Activated naive CD8-positive, alpha-beta T cell treated with anti-CD3 and anti-CD28 coated beads, Interleukin-2, amount 50 U/mL, for 24 hours (primary cell): Measurements from ENCODE around the gene NIM1K.
A peak's percentile ranks its signal among the peaks of the same experiment; 100 is the strongest.
"Not testable (repeated sequence)": the region's sequence is repeated elsewhere in the genome, so short reads cannot be mapped to it uniquely, and the experiment has no call there.

Experiments used
- ATAC-seq: fragments of 150-1000 bp; cut with Tn5 transposase; one replicate; pipeline ENCODE4 v1.10.0; 2021
- DNase-seq: peaks from one replicate; pipeline ENCODE4 v3.0.0; 2021
- H3K27ac Mint-ChIP-seq: one replicate; pipeline ENCODE4 v1.8.0; 2021; ENCODE audit warnings: mild to moderate bottlenecking, mixed read lengths
- H3K27me3 Mint-ChIP-seq: one replicate; pipeline ENCODE4 v1.8.0; 2021; ENCODE audit warnings: mixed read lengths
- H3K36me3 Mint-ChIP-seq: one replicate; pipeline ENCODE4 v1.8.0; 2021; ENCODE audit warnings: low read depth, mixed read lengths
- H3K4me1 Mint-ChIP-seq: one replicate; pipeline ENCODE4 v1.8.0; 2021; ENCODE audit warnings: mixed read lengths
- H3K4me3 Mint-ChIP-seq: one replicate; pipeline ENCODE4 v1.8.0; 2021; ENCODE audit warnings: mild to moderate bottlenecking, moderate library complexity, mixed read lengths
- H3K9me3 Mint-ChIP-seq: one replicate; pipeline ENCODE4 v1.8.0; 2021; ENCODE audit warnings: mixed read lengths

Gene NIM1K

GRCh38 chr5:43230707-43231106 is 38.7 kb downstream of the NIM1K start:
- no peaks in the 10 kb centered on the region for H3K27me3 Mint-ChIP-seq
- DNase-seq, result no peak
- no peak overlapping the region for H3K4me3 Mint-ChIP-seq
- H3K27ac Mint-ChIP-seq, result no peak overlapping the region
- no peaks in the 10 kb centered on the region for H3K9me3 Mint-ChIP-seq
- H3K4me1 Mint-ChIP-seq, result no peaks in the 10 kb centered on the region
- no peak for ATAC-seq
- H3K36me3 Mint-ChIP-seq, result no peaks in the 10 kb centered on the region

- DNase-seq, result peak; percentile 24
- peak; percentile 57 for ATAC-seq
- H3K4me3 Mint-ChIP-seq, result no peak overlapping the region
- H3K4me1 Mint-ChIP-seq, result no peaks in the 10 kb centered on the region
- H3K27ac Mint-ChIP-seq, result no peak overlapping the region
- H3K36me3 Mint-ChIP-seq, result no peaks in the 10 kb centered on the region
- no peaks in the 10 kb centered on the region for H3K9me3 Mint-ChIP-seq
- no peaks in the 10 kb centered on the region for H3K27me3 Mint-ChIP-seq
These were observed 40.0 kb downstream of the NIM1K start for GRCh38 chr5:43231977-43232376.

- Mint-ChIP-seq H3K27ac (no peak overlapping the region), H3K9me3 (no peaks in the 10 kb centered on the region), H3K4me3 (no peak overlapping the region), H3K4me1 (no peaks in the 10 kb centered on the region), H3K36me3 (no peaks in the 10 kb centered on the region), H3K27me3 (no peaks in the 10 kb centered on the region)
- DNase-seq, result no peak
- ATAC-seq, result no peak
These were observed 41.2 kb downstream of the NIM1K start for GRCh38 chr5:43232943-43233833.

- no peak overlapping the region for H3K4me3 Mint-ChIP-seq
- no peaks in the 10 kb centered on the region for H3K36me3 Mint-ChIP-seq
- DNase-seq, result no peak
- H3K9me3 Mint-ChIP-seq, result no peaks in the 10 kb centered on the region
- no peak overlapping the region for H3K27ac Mint-ChIP-seq
- no peaks in the 10 kb centered on the region for H3K27me3 Mint-ChIP-seq
- ATAC-seq, result no peak
- no peaks in the 10 kb centered on the region for H3K4me1 Mint-ChIP-seq
These were observed 41.9 kb downstream of the NIM1K start for GRCh38 chr5:43233946-43234345.

GRCh38 chr5:43236653-43237355 is 44.8 kb downstream of the NIM1K start:
- H3K36me3 Mint-ChIP-seq, result no peaks in the 10 kb centered on the region
- H3K4me3 Mint-ChIP-seq, result no peak overlapping the region
- ATAC-seq (no peak), DNase-seq (no peak)
- H3K9me3 Mint-ChIP-seq, result no peaks in the 10 kb centered on the region
- H3K4me1 Mint-ChIP-seq, result no peaks in the 10 kb centered on the region
- no peak overlapping the region for H3K27ac Mint-ChIP-seq
- no peaks in the 10 kb centered on the region for H3K27me3 Mint-ChIP-seq

- no peak for ATAC-seq
- no peak overlapping the region for H3K27ac Mint-ChIP-seq
- H3K4me3 Mint-ChIP-seq, result no peak overlapping the region
- H3K9me3 Mint-ChIP-seq, result no peaks in the 10 kb centered on the region
- DNase-seq, result no peak
- no peaks in the 10 kb centered on the region for H3K36me3 Mint-ChIP-seq
- peaks cover 7% of the 10 kb centered on the region for H3K27me3 Mint-ChIP-seq
- no peaks in the 10 kb centered on the region for H3K4me1 Mint-ChIP-seq
These were observed 50.2 kb downstream of the NIM1K start for GRCh38 chr5:43242196-43242595.

GRCh38 chr5:43243270-43243669 is 51.2 kb downstream of the NIM1K start:
- peaks cover 7% of the 10 kb centered on the region for H3K27me3 Mint-ChIP-seq
- H3K4me1 Mint-ChIP-seq, result no peaks in the 10 kb centered on the region
- no peaks in the 10 kb centered on the region for H3K36me3 Mint-ChIP-seq
- H3K4me3 Mint-ChIP-seq, result no peak overlapping the region
- H3K27ac Mint-ChIP-seq, result no peak overlapping the region
- DNase-seq, result no peak
- no peaks in the 10 kb centered on the region for H3K9me3 Mint-ChIP-seq
- no peak for ATAC-seq

- H3K27me3 Mint-ChIP-seq, result peaks cover 10% of the 10 kb centered on the region
- no peaks in the 10 kb centered on the region for H3K9me3 Mint-ChIP-seq
- H3K27ac Mint-ChIP-seq, result no peak overlapping the region
- ATAC-seq, result no peak
- no peaks in the 10 kb centered on the region for H3K36me3 Mint-ChIP-seq
- no peak for DNase-seq
- H3K4me1 Mint-ChIP-seq, result no peaks in the 10 kb centered on the region
- no peak overlapping the region for H3K4me3 Mint-ChIP-seq
These were observed 53.0 kb downstream of the NIM1K start for GRCh38 chr5:43244823-43245565.

- Mint-ChIP-seq H3K4me1 (no peaks in the 10 kb centered on the region), H3K36me3 (no peaks in the 10 kb centered on the region), H3K9me3 (no peaks in the 10 kb centered on the region), H3K27ac (no peak overlapping the region), H3K27me3 (peaks cover 10% of the 10 kb centered on the region), H3K4me3 (no peak overlapping the region)
- DNase-seq (no peak), ATAC-seq (no peak)
These were observed 53.8 kb downstream of the NIM1K start for GRCh38 chr5:43245724-43246385.

GRCh38 chr5:43251754-43252153 is 59.7 kb downstream of the NIM1K start:
- peaks cover 13% of the 10 kb centered on the region for H3K27me3 Mint-ChIP-seq
- ATAC-seq (no peak), DNase-seq (no peak)
- H3K27ac Mint-ChIP-seq, result no peak overlapping the region
- H3K4me1 Mint-ChIP-seq, result no peaks in the 10 kb centered on the region
- H3K4me3 Mint-ChIP-seq, result no peak overlapping the region
- H3K36me3 Mint-ChIP-seq, result no peaks in the 10 kb centered on the region
- no peaks in the 10 kb centered on the region for H3K9me3 Mint-ChIP-seq

GRCh38 chr5:43255704-43256103 is 63.7 kb downstream of the NIM1K start:
- Mint-ChIP-seq H3K27ac (no peak overlapping the region), H3K4me3 (no peak overlapping the region)

GRCh38 chr5:43256261-43256966 is 64.4 kb downstream of the NIM1K start:
- peaks cover 2% of the 10 kb centered on the region for H3K4me1 Mint-ChIP-seq
- no peak overlapping the region for H3K27ac Mint-ChIP-seq
- DNase-seq (no peak), ATAC-seq (no peak)
- H3K36me3 Mint-ChIP-seq, result no peaks in the 10 kb centered on the region
- peaks cover 12% of the 10 kb centered on the region for H3K27me3 Mint-ChIP-seq
- peaks cover 6% of the 10 kb centered on the region for H3K9me3 Mint-ChIP-seq
- H3K4me3 Mint-ChIP-seq, result no peak overlapping the region

More at GRCh38 chr5:43255704-43256103, 63.7 kb downstream of the NIM1K start:
- no peak for ATAC-seq
- H3K9me3 Mint-ChIP-seq, result peaks cover 6% of the 10 kb centered on the region
- H3K4me1 Mint-ChIP-seq, result peaks cover 2% of the 10 kb centered on the region
- DNase-seq, result no peak
- no peaks in the 10 kb centered on the region for H3K36me3 Mint-ChIP-seq
- H3K27me3 Mint-ChIP-seq, result peaks cover 12% of the 10 kb centered on the region

GRCh38 chr5:43258116-43258515 is 66.1 kb downstream of the NIM1K start:
- Mint-ChIP-seq H3K4me1 (peaks cover 2% of the 10 kb centered on the region), H3K36me3 (no peaks in the 10 kb centered on the region), H3K27ac (no peak overlapping the region), H3K9me3 (peaks cover 6% of the 10 kb centered on the region), H3K27me3 (peaks cover 12% of the 10 kb centered on the region), H3K4me3 (no peak overlapping the region)
- DNase-seq, result no peak
- no peak for ATAC-seq

- H3K27ac Mint-ChIP-seq, result not testable (repeated sequence)
- peaks cover 28% of the 10 kb centered on the region for H3K27me3 Mint-ChIP-seq
These were observed 70.2 kb downstream of the NIM1K start for GRCh38 chr5:43262269-43262668.

More at GRCh38 chr5:43262269-43262668, 70.2 kb downstream of the NIM1K start:
- not testable (repeated sequence) for H3K4me1 Mint-ChIP-seq, H3K36me3 Mint-ChIP-seq, H3K4me3 Mint-ChIP-seq, ATAC-seq, DNase-seq
- H3K9me3 Mint-ChIP-seq, result peaks cover 15% of the 10 kb centered on the region
